Measurements from ENCODE around the gene PCDHA10. TPM values are rescaled to one million over a fixed set of nuclear protein-coding genes. Genes with fewer than 3 reads are reported as not detected.

PCDHA10 gene
- total RNA-seq, 1 donor from 2014 or later, result 6.1 TPM

Other genes starting within 250 kb of the PCDHA10 start
- not detected in 2 replicates for gene CD14, start 222.7 kb upstream of the PCDHA10 start, total RNA-seq
- 10.4 and 10.5 TPM in 2 replicates for gene TMCO6, start 216.4 kb upstream of the PCDHA10 start, total RNA-seq
- 44.5 and 50.2 TPM in 2 replicates for gene NDUFA2, start 208.3 kb upstream of the PCDHA10 start, total RNA-seq
- gene IK, start 208.1 kb upstream of the PCDHA10 start, total RNA-seq, result 86.5 and 89.9 TPM in 2 replicates
- gene WDR55, start 191.0 kb upstream of the PCDHA10 start, total RNA-seq, result 28.3 and 28.9 TPM in 2 replicates
- 1.6 and 1.9 TPM in 2 replicates for gene DND1, start 182.3 kb upstream of the PCDHA10 start, total RNA-seq
- gene HARS1, start 164.5 kb upstream of the PCDHA10 start, total RNA-seq, result 65.3 and 69.0 TPM in 2 replicates
- gene HARS2, start 164.4 kb upstream of the PCDHA10 start, total RNA-seq, result 27.2 and 28.8 TPM in 2 replicates
- 47.5 and 50.9 TPM in 2 replicates for gene ZMAT2, start 155.4 kb upstream of the PCDHA10 start, total RNA-seq
- not detected in 2 replicates for gene PCDHA1, start 69.8 kb upstream of the PCDHA10 start, total RNA-seq
- 0.99 and 1.6 TPM in 2 replicates for gene PCDHA2, start 61.0 kb upstream of the PCDHA10 start, total RNA-seq
- gene PCDHA3, start 54.8 kb upstream of the PCDHA10 start, total RNA-seq, result 0.19 and 0.42 TPM in 2 replicates
- 12.2 and 12.8 TPM in 2 replicates for gene PCDHA4, start 48.8 kb upstream of the PCDHA10 start, total RNA-seq
- 1.0 and 1.1 TPM in 2 replicates for gene PCDHA5, start 34.3 kb upstream of the PCDHA10 start, total RNA-seq
- gene PCDHA6, start 27.9 kb upstream of the PCDHA10 start, total RNA-seq, result 20.2 TPM in 2 replicates
- gene PCDHA7, start 21.6 kb upstream of the PCDHA10 start, total RNA-seq, result 2.0 and 2.1 TPM in 2 replicates
- gene PCDHA8, start 14.7 kb upstream of the PCDHA10 start, total RNA-seq, result 1.9 and 2.0 TPM in 2 replicates
- 1.7 and 1.8 TPM in 2 replicates for gene PCDHA9, start 7.5 kb upstream of the PCDHA10 start, total RNA-seq
- 7.2 and 8.2 TPM in 2 replicates for gene PCDHA11, start 13.1 kb downstream of the PCDHA10 start, total RNA-seq
- gene PCDHA12, start 19.4 kb downstream of the PCDHA10 start, total RNA-seq, result 9.1 and 12.4 TPM in 2 replicates
- gene PCDHA13, start 26.2 kb downstream of the PCDHA10 start, total RNA-seq, result 1.5 and 1.7 TPM in 2 replicates
- gene PCDHAC1, start 70.4 kb downstream of the PCDHA10 start, total RNA-seq, result 3.3 TPM in 2 replicates
- gene PCDHAC2, start 110.6 kb downstream of the PCDHA10 start, total RNA-seq, result 2.3 and 3.0 TPM in 2 replicates
- gene PCDHB1, start 195.5 kb downstream of the PCDHA10 start, total RNA-seq, result 0.03 and 0.05 TPM in 2 replicates
- gene PCDHB2, start 238.7 kb downstream of the PCDHA10 start, total RNA-seq, result 91.5 and 92.7 TPM in 2 replicates
- 8.8 and 11.1 TPM in 2 replicates for gene PCDHB3, start 244.6 kb downstream of the PCDHA10 start, total RNA-seq